ENCODE data around the gene GEMIN2. TPM values are rescaled to one million over a fixed set of nuclear protein-coding genes. Genes with fewer than 3 reads are reported as not detected.
A peak's percentile ranks its signal among the peaks of the same experiment; 100 is the strongest.
"Not testable (repeated sequence)": the region's sequence is repeated elsewhere in the genome, so short reads cannot be mapped to it uniquely, and the experiment has no call there.

GEMIN2 gene
- total RNA-seq, 1 donor from 2014 or later: 71.8 TPM

DNA sequence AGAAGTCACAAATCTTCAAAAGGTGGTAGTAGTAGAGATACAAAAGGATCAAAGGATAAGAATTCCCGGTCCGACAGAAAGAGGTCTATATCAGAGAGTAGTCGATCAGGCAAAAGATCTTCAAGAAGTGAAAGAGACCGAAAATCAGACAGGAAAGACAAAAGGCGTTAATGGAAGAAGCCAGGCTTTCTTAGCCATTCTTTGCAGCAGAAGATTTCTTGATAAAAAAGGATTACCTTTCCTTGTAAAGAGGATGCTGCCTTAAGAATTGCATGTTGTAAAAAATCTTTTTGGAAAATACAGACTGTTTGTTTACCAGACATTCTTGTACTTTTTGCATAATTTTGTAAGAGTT lies 67.5 kb downstream of the GEMIN2 start:
- no peaks in the 10 kb centered on the region for H3K9me3 ChIP-seq (ENCODE audit: low read depth)
- Mint-ChIP-seq H3K4me3 (no peak overlapping the region), H3K4me1 (peaks cover 11% of the 10 kb centered on the region), H3K27ac (no peak overlapping the region), H3K36me3 (peaks cover 37% of the 10 kb centered on the region), H3K27me3 (ENCODE audit: insufficient read depth, low read depth) (peaks cover 3% of the 10 kb centered on the region), H3K9me3 (no peaks in the 10 kb centered on the region)
- no peak overlapping the region for H3K4me2 ChIP-seq
- H3K27me3 ChIP-seq: no peaks in the 10 kb centered on the region
- peaks cover 66% of the 10 kb centered on the region for H3K79me2 ChIP-seq (ENCODE audit: low read depth)
- H3K36me3 ChIP-seq: peaks cover 64% of the 10 kb centered on the region
- peaks cover 97% of the 10 kb centered on the region for H3F3A ChIP-seq (ENCODE audit: low read depth)
- no peak overlapping the region for H2AFZ ChIP-seq (replicated peaks)
- H3K4me1 ChIP-seq: peaks cover 17% of the 10 kb centered on the region
- H3K27ac ChIP-seq: peak overlapping the region; percentile 66
- no peak for DNase-seq (ENCODE audit: low spot score)
- peaks cover 50% of the 10 kb centered on the region for H4K20me1 ChIP-seq (ENCODE audit: low read depth)
- no peak overlapping the region for H3K9ac ChIP-seq
- H3K4me3 ChIP-seq: no peak overlapping the region
- TF ChIP-seq EZH2phosphoT487 (IDR thresholded peaks at IDR 0.05) (no peak), EZH2 (IDR thresholded peaks at IDR 0.05) (no peak)
- TF ChIP-seq, protein P1, sequence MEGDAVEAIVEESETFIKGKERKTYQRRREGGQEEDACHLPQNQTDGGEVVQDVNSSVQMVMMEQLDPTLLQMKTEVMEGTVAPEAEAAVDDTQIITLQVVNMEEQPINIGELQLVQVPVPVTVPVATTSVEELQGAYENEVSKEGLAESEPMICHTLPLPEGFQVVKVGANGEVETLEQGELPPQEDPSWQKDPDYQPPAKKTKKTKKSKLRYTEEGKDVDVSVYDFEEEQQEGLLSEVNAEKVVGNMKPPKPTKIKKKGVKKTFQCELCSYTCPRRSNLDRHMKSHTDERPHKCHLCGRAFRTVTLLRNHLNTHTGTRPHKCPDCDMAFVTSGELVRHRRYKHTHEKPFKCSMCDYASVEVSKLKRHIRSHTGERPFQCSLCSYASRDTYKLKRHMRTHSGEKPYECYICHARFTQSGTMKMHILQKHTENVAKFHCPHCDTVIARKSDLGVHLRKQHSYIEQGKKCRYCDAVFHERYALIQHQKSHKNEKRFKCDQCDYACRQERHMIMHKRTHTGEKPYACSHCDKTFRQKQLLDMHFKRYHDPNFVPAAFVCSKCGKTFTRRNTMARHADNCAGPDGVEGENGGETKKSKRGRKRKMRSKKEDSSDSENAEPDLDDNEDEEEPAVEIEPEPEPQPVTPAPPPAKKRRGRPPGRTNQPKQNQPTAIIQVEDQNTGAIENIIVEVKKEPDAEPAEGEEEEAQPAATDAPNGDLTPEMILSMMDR (IDR thresholded peaks at IDR 0.05): no peak

DNA sequence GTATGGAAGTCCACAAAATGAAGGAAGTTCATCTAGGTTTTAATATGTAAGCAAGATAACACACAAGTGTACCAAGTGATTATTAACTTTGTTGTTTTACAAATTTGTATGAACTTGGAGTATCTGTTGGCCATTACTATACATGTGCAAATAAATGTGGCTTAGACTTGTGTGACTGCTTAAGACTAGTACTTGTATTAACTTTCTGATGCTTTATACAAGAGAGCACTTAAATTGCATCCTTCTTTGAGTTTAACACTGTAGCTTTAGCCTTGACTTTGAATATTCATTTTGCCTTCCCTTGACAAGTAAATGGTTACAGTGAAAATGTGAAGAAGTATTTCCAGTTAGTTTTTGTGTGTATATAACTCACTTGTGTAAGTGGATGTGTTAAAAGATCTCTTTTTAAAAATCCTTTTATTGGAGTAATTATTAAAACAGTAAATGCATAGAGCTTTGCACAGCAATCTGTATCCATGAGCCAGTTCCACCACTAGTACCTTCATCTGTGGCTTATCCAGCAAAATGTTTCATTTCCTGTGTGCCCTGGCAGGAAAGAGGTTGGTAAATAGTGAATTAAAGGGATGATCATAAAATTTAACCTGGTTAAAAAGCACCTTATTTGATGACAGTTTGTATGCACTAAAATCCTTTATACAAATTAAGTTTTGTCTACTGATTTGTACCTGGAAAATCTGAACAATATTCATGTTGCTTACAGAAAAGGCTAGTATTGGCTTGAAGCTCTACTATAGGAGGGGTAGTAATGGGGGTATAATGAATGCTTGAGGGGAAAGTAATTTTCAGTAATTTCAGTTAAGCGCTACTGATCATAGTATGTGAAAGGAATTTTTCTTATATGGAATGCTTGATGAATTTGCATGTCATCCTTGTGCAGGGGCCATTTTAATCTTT lies 68.9 kb downstream of the GEMIN2 start:
- Histone ChIP-seq H3K9me3 (ENCODE audit: low read depth) (no peaks in the 10 kb centered on the region), H2AFZ (replicated peaks) (no peak overlapping the region), H3K36me3 (peaks cover 52% of the 10 kb centered on the region), H3K4me1 (peaks cover 16% of the 10 kb centered on the region), H3K79me2 (ENCODE audit: low read depth) (peaks cover 52% of the 10 kb centered on the region), H3F3A (ENCODE audit: low read depth) (peaks cover 97% of the 10 kb centered on the region), H3K4me2 (no peak overlapping the region), H3K27ac (peak overlapping the region; percentile 57), H3K4me3 (no peak overlapping the region), H3K27me3 (no peaks in the 10 kb centered on the region), H3K9ac (no peak overlapping the region), H4K20me1 (ENCODE audit: low read depth) (peaks cover 45% of the 10 kb centered on the region)
- H3K36me3 Mint-ChIP-seq: peaks cover 30% of the 10 kb centered on the region
- H3K4me3 Mint-ChIP-seq: no peak overlapping the region
- H3K9me3 Mint-ChIP-seq: no peaks in the 10 kb centered on the region
- peaks cover 3% of the 10 kb centered on the region for H3K27me3 Mint-ChIP-seq (ENCODE audit: insufficient read depth, low read depth)
- no peak for DNase-seq (ENCODE audit: low spot score)
- H3K27ac Mint-ChIP-seq: no peak overlapping the region
- peaks cover 2% of the 10 kb centered on the region for H3K4me1 Mint-ChIP-seq
- TF ChIP-seq, protein P1 (IDR thresholded peaks at IDR 0.05): no peak
- TF ChIP-seq EZH2 (IDR thresholded peaks at IDR 0.05) (no peak), EZH2phosphoT487 (IDR thresholded peaks at IDR 0.05) (no peak)

DNA sequence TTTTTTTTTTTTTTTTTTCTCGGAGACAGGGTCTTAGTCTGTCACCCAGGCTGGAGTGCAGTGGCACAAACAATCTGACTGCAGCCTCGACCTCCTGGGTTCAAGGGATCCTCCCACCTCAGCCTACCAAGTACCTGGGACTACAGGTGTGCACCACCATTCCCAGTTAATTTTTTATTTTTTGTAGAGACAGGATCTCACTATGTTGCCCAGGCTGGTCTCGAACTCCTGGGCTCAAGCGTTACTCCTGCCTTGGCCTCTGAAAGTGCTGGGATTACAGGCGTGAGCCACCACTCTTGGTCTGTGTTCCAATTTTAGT lies 69.5 kb downstream of the GEMIN2 start:
- Histone ChIP-seq H3F3A (ENCODE audit: low read depth) (peaks cover 97% of the 10 kb centered on the region), H4K20me1 (ENCODE audit: low read depth) (peaks cover 43% of the 10 kb centered on the region), H3K36me3 (peaks cover 50% of the 10 kb centered on the region), H3K4me1 (peaks cover 17% of the 10 kb centered on the region), H3K79me2 (ENCODE audit: low read depth) (peaks cover 46% of the 10 kb centered on the region)
- not testable (repeated sequence) for DNase-seq (ENCODE audit: low spot score); H3K27me3 Mint-ChIP-seq (ENCODE audit: insufficient read depth, low read depth); H3K4me1 Mint-ChIP-seq; H2AFZ ChIP-seq (replicated peaks); H3K9me3 ChIP-seq (ENCODE audit: low read depth); H3K9ac ChIP-seq; H3K9me3 Mint-ChIP-seq; H3K27ac Mint-ChIP-seq; H3K4me3 Mint-ChIP-seq; H3K4me2 ChIP-seq; H3K4me3 ChIP-seq; H3K27ac ChIP-seq; H3K27me3 ChIP-seq
- H3K36me3 Mint-ChIP-seq: peaks cover 30% of the 10 kb centered on the region

DNA sequence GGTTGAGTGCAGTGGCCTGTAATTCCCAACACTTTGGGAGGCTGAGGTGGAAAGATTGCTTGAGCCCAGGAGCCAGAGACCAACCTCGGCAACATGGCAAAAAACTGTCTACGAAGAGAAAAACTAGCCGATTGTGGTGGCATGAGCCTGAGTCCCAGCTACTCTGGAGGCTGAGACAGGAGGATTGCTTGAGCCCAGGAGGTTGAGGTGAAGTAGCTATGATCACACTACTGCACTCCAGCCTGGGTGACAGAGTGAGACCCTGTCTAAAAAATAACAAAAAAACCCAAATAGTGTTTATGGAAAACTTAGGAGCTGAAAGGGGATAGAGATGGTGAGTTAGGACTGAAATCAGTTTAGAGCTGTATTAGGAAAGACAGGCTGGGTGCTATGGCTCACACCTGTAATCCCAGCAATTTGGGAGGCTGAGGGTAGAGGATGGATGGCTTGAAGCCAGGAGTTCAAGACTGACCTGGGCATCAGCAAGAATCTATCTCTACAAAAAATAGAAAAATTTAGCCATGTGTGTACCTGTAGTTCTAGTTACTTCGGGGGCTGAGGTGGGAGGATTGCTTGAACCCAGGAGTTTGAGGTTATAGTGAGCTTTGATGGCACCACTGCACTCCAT lies 70.6 kb downstream of the GEMIN2 start:
- Histone ChIP-seq H3K27me3 (no peaks in the 10 kb centered on the region), H3K4me3 (no peak overlapping the region), H3K27ac (peak overlapping the region; percentile 0), H3K9me3 (ENCODE audit: low read depth) (no peaks in the 10 kb centered on the region), H4K20me1 (ENCODE audit: low read depth) (peaks cover 41% of the 10 kb centered on the region), H3K4me1 (peaks cover 22% of the 10 kb centered on the region), H3F3A (ENCODE audit: low read depth) (peaks cover 90% of the 10 kb centered on the region), H3K4me2 (no peak overlapping the region), H2AFZ (replicated peaks) (no peak overlapping the region), H3K79me2 (ENCODE audit: low read depth) (peaks cover 35% of the 10 kb centered on the region), H3K9ac (no peak overlapping the region), H3K36me3 (peaks cover 40% of the 10 kb centered on the region)
- TF ChIP-seq, protein P1 (IDR thresholded peaks at IDR 0.05): no peak
- TF ChIP-seq EZH2phosphoT487 (IDR thresholded peaks at IDR 0.05) (no peak), EZH2 (IDR thresholded peaks at IDR 0.05) (no peak)
- H3K27ac Mint-ChIP-seq: no peak overlapping the region
- no peak overlapping the region for H3K4me3 Mint-ChIP-seq
- no peak for DNase-seq (ENCODE audit: low spot score)
- peaks cover 23% of the 10 kb centered on the region for H3K36me3 Mint-ChIP-seq
- no peaks in the 10 kb centered on the region for H3K9me3 Mint-ChIP-seq
- H3K4me1 Mint-ChIP-seq: no peaks in the 10 kb centered on the region
- H3K27me3 Mint-ChIP-seq (ENCODE audit: insufficient read depth, low read depth): peaks cover 3% of the 10 kb centered on the region
